Gastrocnemius medialis (tissue), 4 donors: Measurements from ENCODE around the gene NBPF1.
"Not testable (repeated sequence)": the region's sequence is repeated elsewhere in the genome, so short reads cannot be mapped to it uniquely, and the experiment has no call there.

Experiments
- POLR2A ChIP-seq, 2 donors: fragments of 450-650 bp; IDR thresholded peaks; one replicate each; pipeline ENCODE4 v1.6.1; 2017; ENCODE audit warnings: antibody characterized with exemption in 2 of 2, mild to moderate bottlenecking in 2 of 2, moderate library complexity in 2 of 2
- TF ChIP-seq, protein P1 (sequence below), 5 experiments: fragments of 450-650 bp in 3 of 5; fragments of 200-600 bp in 2 of 5; sonication (generic) in 2 of 5; IDR thresholded peaks in 4 of 5; conservative IDR thresholded peaks in 1 of 5; 1 replicate in 4 of 5; 2 replicates in 1 of 5; pipeline ENCODE4 v1.5.1; 2016 to 2019; ENCODE audit warnings: antibody characterized with exemption in 5 of 5, mild to moderate bottlenecking in 3 of 5, moderate library complexity in 3 of 5

DNA sequence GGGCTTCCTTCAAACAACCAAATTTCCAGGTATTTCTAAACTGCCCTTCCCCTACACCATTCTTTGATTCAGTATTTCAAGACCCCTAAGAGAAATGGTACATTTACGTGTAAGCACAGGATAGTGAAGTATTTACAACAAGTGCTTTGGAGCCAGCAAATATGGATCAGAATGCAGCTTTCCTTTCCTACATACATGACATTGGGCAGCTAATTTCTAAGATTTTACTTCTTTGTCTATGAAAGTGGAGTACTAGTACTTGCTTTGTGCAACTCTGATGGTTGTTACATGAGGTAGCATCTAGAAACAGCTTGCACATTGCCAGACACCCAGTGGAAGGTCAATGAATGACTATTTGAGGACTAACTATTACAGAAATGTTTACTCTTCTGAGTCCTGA lies 38.2 kb upstream of the NBPF1 start:
- TF ChIP-seq, protein P1, sequence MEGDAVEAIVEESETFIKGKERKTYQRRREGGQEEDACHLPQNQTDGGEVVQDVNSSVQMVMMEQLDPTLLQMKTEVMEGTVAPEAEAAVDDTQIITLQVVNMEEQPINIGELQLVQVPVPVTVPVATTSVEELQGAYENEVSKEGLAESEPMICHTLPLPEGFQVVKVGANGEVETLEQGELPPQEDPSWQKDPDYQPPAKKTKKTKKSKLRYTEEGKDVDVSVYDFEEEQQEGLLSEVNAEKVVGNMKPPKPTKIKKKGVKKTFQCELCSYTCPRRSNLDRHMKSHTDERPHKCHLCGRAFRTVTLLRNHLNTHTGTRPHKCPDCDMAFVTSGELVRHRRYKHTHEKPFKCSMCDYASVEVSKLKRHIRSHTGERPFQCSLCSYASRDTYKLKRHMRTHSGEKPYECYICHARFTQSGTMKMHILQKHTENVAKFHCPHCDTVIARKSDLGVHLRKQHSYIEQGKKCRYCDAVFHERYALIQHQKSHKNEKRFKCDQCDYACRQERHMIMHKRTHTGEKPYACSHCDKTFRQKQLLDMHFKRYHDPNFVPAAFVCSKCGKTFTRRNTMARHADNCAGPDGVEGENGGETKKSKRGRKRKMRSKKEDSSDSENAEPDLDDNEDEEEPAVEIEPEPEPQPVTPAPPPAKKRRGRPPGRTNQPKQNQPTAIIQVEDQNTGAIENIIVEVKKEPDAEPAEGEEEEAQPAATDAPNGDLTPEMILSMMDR (IDR thresholded peaks at IDR 0.05 in 4 of 5, conservative IDR thresholded peaks at IDR 0.05 in 1 of 5): not testable (repeated sequence)
- TF ChIP-seq POLR2A (IDR thresholded peaks at IDR 0.05): not testable (repeated sequence)
